B cell (primary cell): ENCODE results near the gene FIGNL2.

ENCODE experiments used
- CTCF ChIP-seq: fragments of 200-600 bp; IDR thresholded peaks from one replicate; pipeline ENCODE4 v1.8.0; 2022; ENCODE audit warnings: antibody characterized with exemption, mild to moderate bottlenecking
- EZH2 ChIP-seq: IDR thresholded peaks from 2 replicates; pipeline ENCODE4 v1.6.1; 2012; ENCODE audit warnings: borderline replicate concordance, low read depth, mild to moderate bottlenecking, moderate library complexity, low read length; ENCODE audit not compliant: insufficient read depth, poor library complexity, severe bottlenecking

DNA sequence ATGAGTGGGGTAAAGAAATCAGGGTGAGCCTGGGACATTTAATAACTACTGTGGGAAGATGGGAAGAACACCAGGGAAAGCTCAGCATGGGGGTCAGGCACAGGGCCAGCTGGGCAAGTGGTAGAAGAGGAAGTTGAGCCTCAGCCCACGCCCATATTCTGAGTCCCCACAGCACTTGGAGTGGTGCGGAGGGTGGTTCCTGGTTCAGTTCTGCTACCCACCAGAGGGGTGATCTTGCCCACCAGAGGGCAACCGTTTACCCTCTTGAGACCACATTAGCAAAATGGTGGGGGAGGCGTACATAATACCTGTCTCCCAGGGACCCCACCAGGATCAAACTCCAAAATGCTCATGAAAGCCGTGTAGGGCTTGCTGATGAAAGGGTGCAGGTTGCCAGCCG is 22.6 kb upstream of the FIGNL2 start:
- TF ChIP-seq CTCF (no peak), EZH2 (no peak)
